Measurements from ENCODE around the gene SERTAD1. TPM values are rescaled to one million over a fixed set of nuclear protein-coding genes. Genes with fewer than 3 reads are reported as not detected.

SERTAD1 gene
- 20.0 and 22.0 TPM in 2 replicates for total RNA-seq (2014; rRNA removed; shearing (Covaris generic))

- DNase-seq (ENCODE audit: low read depth), result peak; percentile 99
These were observed at the start of gene SERTAD1 for GRCh38 chr19:40425450-40426287. TSS of gene SERTAD1 (minus strand) at chr19:40425992. CDS start at chr19:40423546, 2,446 bp downstream.

- DNase-seq (ENCODE audit: low read depth), result no peak
These were observed 48.9 kb upstream of the SERTAD1 start for GRCh38 chr19:40474737-40475136.

GRCh38 chr19:40472516-40472915 is 46.7 kb upstream of the SERTAD1 start:
- no peak for DNase-seq (ENCODE audit: low read depth)

- no peak for DNase-seq (ENCODE audit: low read depth)
These were observed 45.3 kb upstream of the SERTAD1 start for GRCh38 chr19:40471111-40471510.

- DNase-seq (ENCODE audit: low read depth), result no peak
These were observed 43.2 kb upstream of the SERTAD1 start for GRCh38 chr19:40469011-40469410.

- no peak for DNase-seq (ENCODE audit: low read depth)
These were observed 41.4 kb upstream of the SERTAD1 start, which contains the start of gene SPTBN4 for GRCh38 chr19:40466985-40467734. TSS of gene SPTBN4 (plus strand) at chr19:40467001. CDS start at chr19:40472622, 5,621 bp downstream.

- DNase-seq (ENCODE audit: low read depth), result no peak
These were observed 40.6 kb upstream of the SERTAD1 start for GRCh38 chr19:40466219-40466984.

- DNase-seq (ENCODE audit: low read depth), result peak; percentile 99
These were observed 39.9 kb upstream of the SERTAD1 start, which contains the start of gene BLVRB for GRCh38 chr19:40465557-40466218. TSS of gene BLVRB (minus strand) at chr19:40465745. CDS start at chr19:40465688, 57 bp downstream.

- DNase-seq (ENCODE audit: low read depth), result peak; percentile 88
These were observed 39.3 kb upstream of the SERTAD1 start for GRCh38 chr19:40465025-40465556.

- peak; percentile 93 for DNase-seq (ENCODE audit: low read depth)
These were observed 38.5 kb upstream of the SERTAD1 start for GRCh38 chr19:40464059-40465024.

- DNase-seq (ENCODE audit: low read depth), result peak; percentile 80
These were observed 37.8 kb upstream of the SERTAD1 start for GRCh38 chr19:40463587-40464037.

GRCh38 chr19:40461669-40462221 is 36.0 kb upstream of the SERTAD1 start:
- no peak for DNase-seq (ENCODE audit: low read depth)

- DNase-seq (ENCODE audit: low read depth), result no peak
These were observed 34.4 kb upstream of the SERTAD1 start for GRCh38 chr19:40460185-40460584.

GRCh38 chr19:40458597-40458974 is 32.8 kb upstream of the SERTAD1 start:
- no peak for DNase-seq (ENCODE audit: low read depth)

- DNase-seq (ENCODE audit: low read depth), result no peak
These were observed 32.3 kb upstream of the SERTAD1 start for GRCh38 chr19:40457953-40458596.

- DNase-seq (ENCODE audit: low read depth), result no peak
These were observed 31.3 kb upstream of the SERTAD1 start for GRCh38 chr19:40457048-40457447.

- peak; percentile 58 for DNase-seq (ENCODE audit: low read depth)
These were observed 28.2 kb upstream of the SERTAD1 start for GRCh38 chr19:40453943-40454342.

- DNase-seq (ENCODE audit: low read depth), result no peak
These were observed 27.5 kb upstream of the SERTAD1 start for GRCh38 chr19:40453151-40453735.
